OCI-LY1 (cell line): ENCODE results near the gene LRRC8D.
"Not testable (repeated sequence)": the region's sequence is repeated elsewhere in the genome, so short reads cannot be mapped to it uniquely, and the experiment has no call there.

Source experiments
- H2AFZ ChIP-seq: fragments of 200-600 bp; sonication (generic), shearing (Covaris generic); 2 replicates; pipeline ENCODE4 v1.6.0; 2014; ENCODE audit warnings: antibody characterized with exemption, mild to moderate bottlenecking, low read length
- H3F3A ChIP-seq: fragments of 200-600 bp; sonication (generic), shearing (Covaris generic); 2 replicates; pipeline ENCODE4 v1.6.0; 2014; ENCODE audit warnings: mild to moderate bottlenecking, antibody characterized with exemption, low read length, moderate library complexity; ENCODE audit not compliant: insufficient read depth
- H3K27ac ChIP-seq: fragments of 200-600 bp; sonication (generic); 2 replicates; pipeline ENCODE4 v1.5.1; 2014; ENCODE audit warnings: low read length, mixed run types, mild to moderate bottlenecking, low read depth; ENCODE audit not compliant: poor library complexity, severe bottlenecking
- H3K27me3 ChIP-seq: fragments of 200-600 bp; sonication (generic); 2 replicates; pipeline ENCODE4 v1.6.0; 2014; ENCODE audit warnings: antibody characterized with exemption, mild to moderate bottlenecking, low read length, moderate library complexity; ENCODE audit not compliant: insufficient read depth
- H3K36me3 ChIP-seq: fragments of 200-600 bp; sonication (generic); 2 replicates; pipeline ENCODE4 v1.6.1; 2014; ENCODE audit warnings: mild to moderate bottlenecking, antibody characterized with exemption, low read length, moderate library complexity, mixed read lengths; ENCODE audit not compliant: insufficient read depth
- H3K4me1 ChIP-seq: fragments of 200-600 bp; sonication (generic); 2 replicates; pipeline ENCODE4 v1.5.1; 2014; ENCODE audit warnings: mild to moderate bottlenecking, low read length, moderate library complexity; ENCODE audit not compliant: insufficient read depth, severe bottlenecking
- H3K4me2 ChIP-seq: fragments of 200-600 bp; sonication (generic), shearing (Covaris generic); 2 replicates; pipeline ENCODE4 v1.6.1; 2014; ENCODE audit warnings: low read length
- H3K4me3 ChIP-seq: fragments of 200-600 bp; sonication (generic); 2 replicates; pipeline ENCODE4 v1.5.1; 2014; ENCODE audit warnings: low read length, low read depth, mild to moderate bottlenecking, mixed read lengths; ENCODE audit not compliant: poor library complexity, severe bottlenecking
- H3K79me2 ChIP-seq: fragments of 200-600 bp; shearing (Covaris generic); 2 replicates; pipeline ENCODE4 v1.6.1; 2016; ENCODE audit warnings: mixed run types, low read length, mixed read lengths; ENCODE audit not compliant: insufficient read depth
- H3K9ac ChIP-seq: fragments of 200-600 bp; sonication (generic), shearing (Covaris generic); 2 replicates; pipeline ENCODE4 v1.6.1; 2014; ENCODE audit warnings: mild to moderate bottlenecking, low read length, mixed read lengths
- H3K9me2 ChIP-seq: fragments of 200-600 bp; sonication (generic), shearing (Covaris generic); 2 replicates; pipeline ENCODE4 v1.6.1; 2014; ENCODE audit warnings: low read depth, mild to moderate bottlenecking, low read length, mixed read lengths
- H3K9me3 ChIP-seq: fragments of 200-600 bp; shearing (Covaris generic); 2 replicates; pipeline ENCODE4 v1.6.1; 2014; ENCODE audit warnings: low read length, mixed read lengths
- H4K20me1 ChIP-seq: fragments of 200-600 bp; sonication (generic), shearing (Covaris generic); 2 replicates; pipeline ENCODE4 v1.6.0; 2016; ENCODE audit warnings: mild to moderate bottlenecking, low read length; ENCODE audit not compliant: insufficient read depth
- EZH2 ChIP-seq: fragments of 200-600 bp; sonication (generic), shearing (Covaris generic); IDR thresholded peaks from 2 replicates; pipeline ENCODE4 v1.8.0; 2017; ENCODE audit warnings: borderline replicate concordance, mixed run types, mild to moderate bottlenecking, antibody characterized with exemption, low read length, moderate library complexity, mixed read lengths
- TF ChIP-seq, protein P1 (sequence below): fragments of 200-600 bp; sonication (generic), shearing (Covaris generic); IDR thresholded peaks from 2 replicates; pipeline ENCODE4 v1.5.1; 2017; ENCODE audit warnings: mild to moderate bottlenecking, antibody characterized with exemption, low read length, moderate library complexity, mixed read lengths

Gene LRRC8D

DNA sequence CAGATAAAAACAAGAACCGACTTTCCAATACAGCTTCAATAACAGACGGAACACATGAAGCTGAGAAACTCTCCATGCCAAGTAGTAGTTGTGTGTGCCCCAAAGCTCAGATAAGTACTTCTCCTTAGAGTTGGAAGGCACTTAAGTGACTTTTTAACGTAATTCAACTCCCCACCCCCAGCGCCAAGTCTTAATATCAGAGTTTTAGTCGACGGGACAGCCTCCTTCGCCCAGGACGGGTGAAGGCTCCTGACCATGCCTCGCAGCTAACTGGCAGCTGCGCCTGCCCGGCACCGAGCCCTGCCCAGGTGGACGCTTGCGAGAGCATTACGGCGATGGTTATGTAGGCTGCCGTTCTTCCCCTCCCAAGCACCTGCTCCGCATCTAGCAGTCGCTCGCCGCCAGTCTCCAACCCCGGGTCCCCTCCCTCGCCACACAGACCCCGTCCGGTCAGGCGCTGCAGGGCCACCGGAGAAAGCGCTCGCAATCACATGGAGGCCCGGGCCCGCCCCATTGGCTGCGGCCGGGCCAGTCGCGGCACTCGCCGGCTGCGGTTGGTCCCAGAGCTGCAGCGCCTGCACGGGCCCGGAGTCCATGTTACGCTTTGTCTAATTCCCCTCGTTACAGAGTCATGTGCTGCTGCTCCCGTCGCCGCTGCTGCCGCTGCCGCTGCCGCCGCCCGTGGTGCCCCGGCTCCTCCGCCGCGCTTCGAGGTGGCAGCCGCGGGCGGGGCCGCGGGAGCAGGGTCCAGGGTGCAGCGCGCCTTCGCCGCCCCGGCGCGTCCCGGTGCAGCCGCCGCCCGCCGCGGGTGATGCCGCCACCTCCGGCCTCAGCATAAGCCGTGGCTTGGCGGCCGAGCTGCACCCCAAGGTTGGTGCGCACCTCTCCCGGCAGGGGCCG, at the start of gene LRRC8D:
TSS of gene LRRC8D (plus strand) at position 611 of the 900 bp plus-strand sequence. CDS start 112,037 bp downstream, outside the sequence.
- no peaks in the 10 kb centered on the region for H3K9me2 ChIP-seq
- H3K4me1 ChIP-seq = peaks cover 40% of the 10 kb centered on the region
- H4K20me1 ChIP-seq = no peaks in the 10 kb centered on the region
- no peaks in the 10 kb centered on the region for H3K9me3 ChIP-seq
- no peaks in the 10 kb centered on the region for H3F3A ChIP-seq
- 0 out of 2 replicates have a peak, but pooled peaks cover 2% of the 10 kb centered on the region for H3K36me3 ChIP-seq
- peak within 1 kb of the TSS; percentile 91 for H3K27ac ChIP-seq
- H3K4me2 ChIP-seq = peak within 1 kb of the TSS; percentile 80
- TF ChIP-seq, protein P1, sequence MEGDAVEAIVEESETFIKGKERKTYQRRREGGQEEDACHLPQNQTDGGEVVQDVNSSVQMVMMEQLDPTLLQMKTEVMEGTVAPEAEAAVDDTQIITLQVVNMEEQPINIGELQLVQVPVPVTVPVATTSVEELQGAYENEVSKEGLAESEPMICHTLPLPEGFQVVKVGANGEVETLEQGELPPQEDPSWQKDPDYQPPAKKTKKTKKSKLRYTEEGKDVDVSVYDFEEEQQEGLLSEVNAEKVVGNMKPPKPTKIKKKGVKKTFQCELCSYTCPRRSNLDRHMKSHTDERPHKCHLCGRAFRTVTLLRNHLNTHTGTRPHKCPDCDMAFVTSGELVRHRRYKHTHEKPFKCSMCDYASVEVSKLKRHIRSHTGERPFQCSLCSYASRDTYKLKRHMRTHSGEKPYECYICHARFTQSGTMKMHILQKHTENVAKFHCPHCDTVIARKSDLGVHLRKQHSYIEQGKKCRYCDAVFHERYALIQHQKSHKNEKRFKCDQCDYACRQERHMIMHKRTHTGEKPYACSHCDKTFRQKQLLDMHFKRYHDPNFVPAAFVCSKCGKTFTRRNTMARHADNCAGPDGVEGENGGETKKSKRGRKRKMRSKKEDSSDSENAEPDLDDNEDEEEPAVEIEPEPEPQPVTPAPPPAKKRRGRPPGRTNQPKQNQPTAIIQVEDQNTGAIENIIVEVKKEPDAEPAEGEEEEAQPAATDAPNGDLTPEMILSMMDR = no peak
- no peak for TF ChIP-seq EZH2
- no peaks in the 10 kb centered on the region for H3K27me3 ChIP-seq
- peaks cover 15% of the 10 kb centered on the region; the same call in 1 of the 2 replicates for H3K79me2 ChIP-seq
- H3K4me3 ChIP-seq = peak within 1 kb of the TSS; percentile 84
- H2AFZ ChIP-seq = no peak within 1 kb of the TSS
- H3K9ac ChIP-seq = peak within 1 kb of the TSS; percentile 87

GRCh38 chr1:89771991-89772560, 48.8 kb upstream of the LRRC8D start:
- Histone ChIP-seq H3K36me3 (no peaks in the 10 kb centered on the region), H3K9me2 (no peaks in the 10 kb centered on the region), H2AFZ (no peak overlapping the region), H3K4me1 (no peaks in the 10 kb centered on the region), H3K27me3 (peaks cover 3% of the 10 kb centered on the region; the same call in 1 of the 2 replicates), H3K4me2 (no peak overlapping the region), H3K9me3 (no peaks in the 10 kb centered on the region), H3F3A (no peaks in the 10 kb centered on the region), H4K20me1 (no peaks in the 10 kb centered on the region), H3K79me2 (no peaks in the 10 kb centered on the region), H3K9ac (no peak overlapping the region), H3K4me3 (no peak overlapping the region), H3K27ac (no peak overlapping the region)
- TF ChIP-seq, protein P1 = no peak
- TF ChIP-seq EZH2 = no peak

DNA sequence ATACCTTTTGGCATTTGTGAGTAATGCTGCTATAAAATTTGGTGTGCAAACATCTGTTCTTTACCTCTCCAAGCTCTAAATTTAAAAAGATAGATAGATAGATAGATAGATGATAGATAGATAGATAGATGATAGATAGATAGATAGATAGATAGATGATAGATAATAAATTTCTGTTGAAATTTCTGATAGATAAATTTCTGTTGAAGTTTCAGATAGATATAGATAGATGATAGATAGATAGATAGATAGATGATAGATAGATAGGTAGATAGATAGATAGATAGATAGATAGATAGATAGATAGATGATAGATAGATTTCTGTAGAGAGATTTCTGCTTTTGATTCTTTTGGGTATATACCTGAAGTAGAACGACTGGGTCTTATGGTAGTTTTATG, 44.7 kb upstream of the LRRC8D start:
- H4K20me1 ChIP-seq, H3K79me2 ChIP-seq, H3K4me3 ChIP-seq, H3K27ac ChIP-seq, H3K9me3 ChIP-seq, H2AFZ ChIP-seq, H3K36me3 ChIP-seq, H3K4me2 ChIP-seq, H3K9ac ChIP-seq, H3K27me3 ChIP-seq, H3K9me2 ChIP-seq, H3F3A ChIP-seq, H3K4me1 ChIP-seq: not testable (repeated sequence)

GRCh38 chr1:89777271-89777670, 43.6 kb upstream of the LRRC8D start:
- not testable (repeated sequence) for H3K36me3 ChIP-seq, H3K27ac ChIP-seq, H3K4me2 ChIP-seq, H3F3A ChIP-seq, H3K9me3 ChIP-seq, H3K27me3 ChIP-seq, H4K20me1 ChIP-seq, H3K79me2 ChIP-seq, H2AFZ ChIP-seq, H3K4me1 ChIP-seq, H3K4me3 ChIP-seq, H3K9me2 ChIP-seq, H3K9ac ChIP-seq
